Measurements from ENCODE around the gene NFIA.

NFIA gene

GRCh38 chr1:61313906-61314422 lies 231.6 kb downstream of the NFIA start:
- DNase-seq (ENCODE audit: low read depth), result no peak

GRCh38 chr1:61315011-61315410 lies 232.7 kb downstream of the NFIA start:
- no peak for TF ChIP-seq CTCF (conservative IDR thresholded peaks at IDR 0.05; ENCODE audit: low read length)
- DNase-seq (ENCODE audit: low read depth), result no peak
- no peak overlapping the region for H3K4me3 ChIP-seq (ENCODE audit: low read length)

More at GRCh38 chr1:61313906-61314422, 231.6 kb downstream of the NFIA start:
- no peak for TF ChIP-seq CTCF (conservative IDR thresholded peaks at IDR 0.05; ENCODE audit: low read length)
- no peak overlapping the region for H3K4me3 ChIP-seq (ENCODE audit: low read length)

- no peak for DNase-seq (ENCODE audit: low read depth)
- no peak for TF ChIP-seq CTCF (conservative IDR thresholded peaks at IDR 0.05; ENCODE audit: low read length)
Observed at GRCh38 chr1:61316493-61316892, 234.1 kb downstream of the NFIA start.

GRCh38 chr1:61318319-61319125 lies 236.2 kb downstream of the NFIA start:
- H3K4me3 ChIP-seq (ENCODE audit: low read length), result peak overlapping the region; percentile 3; the same call in 1 of the 2 replicates
- no peak for TF ChIP-seq CTCF (conservative IDR thresholded peaks at IDR 0.05; ENCODE audit: low read length)
- DNase-seq (ENCODE audit: low read depth), result peak; percentile 84

More at GRCh38 chr1:61316493-61316892, 234.1 kb downstream of the NFIA start:
- H3K4me3 ChIP-seq (ENCODE audit: low read length), result no peak overlapping the region

GRCh38 chr1:61320575-61320974 lies 238.2 kb downstream of the NFIA start:
- no peak for TF ChIP-seq CTCF (conservative IDR thresholded peaks at IDR 0.05; ENCODE audit: low read length)
- no peak for DNase-seq (ENCODE audit: low read depth)

GRCh38 chr1:61322008-61322744 lies 239.8 kb downstream of the NFIA start:
- TF ChIP-seq CTCF (conservative IDR thresholded peaks at IDR 0.05; ENCODE audit: low read length), result no peak
- H3K4me3 ChIP-seq (ENCODE audit: low read length), result no peak overlapping the region
- no peak for DNase-seq (ENCODE audit: low read depth)

More at GRCh38 chr1:61320575-61320974, 238.2 kb downstream of the NFIA start:
- H3K4me3 ChIP-seq (ENCODE audit: low read length), result no peak overlapping the region

Measured in AG10803 (cell line).